Measurements from ENCODE around the gene PPARGC1A. TPM values are rescaled to one million over a fixed set of nuclear protein-coding genes. Genes with fewer than 3 reads are reported as not detected.

Gene PPARGC1A
- total RNA-seq, 4 donors from 2014 or later: 13.8 to 22.8 (median 17.1) TPM

GRCh38 chr4:23884741-23885140 is 5.1 kb downstream of the PPARGC1A start:
- intact Hi-C loops (cut with DNase I): no loop called here
- DNase-seq (ENCODE audit: extremely low spot score): no peak
- Histone ChIP-seq H3K4me3 (no peak overlapping the region), H3K27ac (replicated peaks in 1 of 4) (peak overlapping the region; percentile 23 to 90 (median 87)), H3K9me3 (no peaks in the 10 kb centered on the region), H3K36me3 (no peaks in the 10 kb centered on the region), H3K4me1 (peaks cover 24 to 83% (median 74%) of the 10 kb centered on the region in 4 donors), H3K27me3 (no peaks in the 10 kb centered on the region)
- no peak for TF ChIP-seq CTCF (IDR thresholded peaks at IDR 0.05)
- no peak for TF ChIP-seq POLR2AphosphoS5 (IDR thresholded peaks at IDR 0.05)
- TF ChIP-seq POLR2A (IDR thresholded peaks at IDR 0.05; ENCODE audit: low read depth): no peak
- TF ChIP-seq EP300 (IDR thresholded peaks at IDR 0.05): no peak
- 69% methylated on average over 1 of the region's 1 CpG for WGBS

- intact Hi-C loops (cut with DNase I): no loop called here
- DNase-seq (ENCODE audit: extremely low spot score): no peak
- Histone ChIP-seq H3K9me3 (no peaks in the 10 kb centered on the region), H3K27me3 (no peaks in the 10 kb centered on the region), H3K4me3 (no peak overlapping the region), H3K27ac (replicated peaks in 1 of 4) (peak overlapping the region; percentile 74 to 90 (median 87)), H3K4me1 (peaks cover 19 to 83% (median 74%) of the 10 kb centered on the region in 4 donors), H3K36me3 (no peaks in the 10 kb centered on the region)
- TF ChIP-seq CTCF (IDR thresholded peaks at IDR 0.05): no peak
- no peak for TF ChIP-seq POLR2AphosphoS5 (IDR thresholded peaks at IDR 0.05)
- no peak for TF ChIP-seq POLR2A (IDR thresholded peaks at IDR 0.05; ENCODE audit: low read depth)
- TF ChIP-seq EP300 (IDR thresholded peaks at IDR 0.05): no peak
Measured at GRCh38 chr4:23884261-23884660, 5.6 kb downstream of the PPARGC1A start.

DNA sequence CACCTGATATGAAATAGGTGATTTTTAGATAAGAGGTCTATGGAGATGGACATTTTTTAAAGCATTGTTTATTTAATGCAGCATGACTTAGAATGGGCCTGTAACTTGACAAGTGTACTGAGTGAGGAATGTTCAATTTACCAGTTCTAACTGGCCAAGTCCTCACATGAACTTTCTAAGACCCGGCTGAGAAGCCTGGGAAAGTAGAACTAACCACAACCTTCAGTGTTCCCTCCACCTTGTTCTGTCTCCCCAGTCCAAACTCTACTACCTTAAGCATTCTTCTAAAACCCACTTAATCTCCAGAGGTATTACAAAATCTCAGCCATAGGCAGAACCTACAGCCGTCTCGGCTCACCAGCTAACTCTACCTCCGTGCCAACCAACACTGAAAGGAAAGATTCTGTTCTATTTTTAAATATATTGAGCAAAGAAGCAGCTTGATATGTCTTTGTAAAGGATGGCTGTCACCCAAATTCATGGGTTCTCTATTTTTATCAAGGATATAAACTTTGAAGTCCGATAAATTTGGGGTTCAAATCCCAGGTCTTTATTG is 6.8 kb downstream of the PPARGC1A start:
- Histone ChIP-seq H3K27ac (replicated peaks in 1 of 4) (peak overlapping the region; percentile 74 to 90 (median 87)), H3K4me3 (no peak overlapping the region), H3K27me3 (no peaks in the 10 kb centered on the region), H3K9me3 (no peaks in the 10 kb centered on the region), H3K4me1 (peaks cover 18 to 94% (median 84%) of the 10 kb centered on the region in 4 donors), H3K36me3 (no peaks in the 10 kb centered on the region)
- DNase-seq (ENCODE audit: extremely low spot score): no peak
- 67% methylated on average over 5 of the region's 5 CpGs for WGBS
- intact Hi-C loops (cut with DNase I): no loop called here
- TF ChIP-seq POLR2A (IDR thresholded peaks at IDR 0.05; ENCODE audit: low read depth): no peak
- no peak for TF ChIP-seq CTCF (IDR thresholded peaks at IDR 0.05)
- no peak for TF ChIP-seq POLR2AphosphoS5 (IDR thresholded peaks at IDR 0.05)
- TF ChIP-seq EP300 (IDR thresholded peaks at IDR 0.05): no peak

GRCh38 chr4:23881674-23882337 is 8.0 kb downstream of the PPARGC1A start:
- WGBS: 79% methylated on average over 8 of the region's 8 CpGs

More at GRCh38 chr4:23881674-23882337, 8.0 kb downstream of the PPARGC1A start:
- Histone ChIP-seq H3K4me1 (peaks cover 18 to 93% (median 83%) of the 10 kb centered on the region in 4 donors), H3K27ac (replicated peaks in 1 of 4) (peak overlapping the region; percentile 74 to 90 (median 87)), H3K36me3 (no peaks in the 10 kb centered on the region), H3K9me3 (no peaks in the 10 kb centered on the region), H3K4me3 (no peak overlapping the region), H3K27me3 (no peaks in the 10 kb centered on the region)
- intact Hi-C loops (cut with DNase I): no loop called here
- no peak for DNase-seq (ENCODE audit: extremely low spot score)
- TF ChIP-seq POLR2AphosphoS5 (IDR thresholded peaks at IDR 0.05) (no peak), EP300 (IDR thresholded peaks at IDR 0.05) (no peak), CTCF (IDR thresholded peaks at IDR 0.05) (no peak), POLR2A (IDR thresholded peaks at IDR 0.05; ENCODE audit: low read depth) (no peak)
